GM23338 (cell line): Measurements from ENCODE around the gene SHISA9. TPM values are rescaled to one million over a fixed set of nuclear protein-coding genes. Genes with fewer than 3 reads are reported as not detected.

Source experiments
- ATAC-seq: fragments of 200-7000 bp; cut with Tn5 transposase; 3 replicates; pipeline ENCODE4 v1.9.1; 2020
- DNase-seq: peaks from one replicate; pipeline ENCODE4 v3.0.0-alpha.2; 2015; ENCODE audit warnings: low spot score
- H2AFZ ChIP-seq: fragments of 200-600 bp; sonication (generic); 2 replicates; pipeline ENCODE4 v1.8.0; 2016; ENCODE audit warnings: antibody characterized with exemption, mild to moderate bottlenecking, moderate library complexity
- H3F3A ChIP-seq: fragments of 200-600 bp; sonication (generic); replicated peaks from 2 replicates; pipeline ENCODE4 v1.8.0; 2017; ENCODE audit warnings: antibody characterized with exemption, mixed run types, low read depth
- H3K27ac ChIP-seq: fragments of 200-600 bp; sonication (generic); 2 replicates; pipeline ENCODE4 v1.6.1; 2016; ENCODE audit warnings: low read depth
- H3K27me3 ChIP-seq: fragments of 200-600 bp; sonication (generic); 2 replicates; pipeline ENCODE4 v1.8.0; 2016; ENCODE audit warnings: mild to moderate bottlenecking, mixed run types, moderate library complexity; ENCODE audit not compliant: insufficient read depth
- H3K36me3 ChIP-seq: fragments of 200-600 bp; sonication (generic); 2 replicates; pipeline ENCODE4 v1.8.0; 2016; ENCODE audit warnings: mild to moderate bottlenecking; ENCODE audit not compliant: insufficient read depth
- H3K4me1 ChIP-seq: fragments of 200-600 bp; sonication (generic); 2 replicates; pipeline ENCODE4 v1.8.0; 2016; ENCODE audit warnings: mild to moderate bottlenecking, moderate library complexity; ENCODE audit not compliant: insufficient read depth
- H3K4me2 ChIP-seq: fragments of 200-600 bp; sonication (generic); 2 replicates; pipeline ENCODE4 v1.7.1; 2017; ENCODE audit warnings: mixed run types
- H3K4me3 ChIP-seq: fragments of 200-600 bp; sonication (generic); 2 replicates; pipeline ENCODE4 v1.6.1; 2016; ENCODE audit warnings: mixed run types
- H3K79me2 ChIP-seq: fragments of 200-600 bp; sonication (generic); replicated peaks from 2 replicates; pipeline ENCODE4 v1.8.0; 2017; ENCODE audit warnings: mild to moderate bottlenecking; ENCODE audit not compliant: insufficient read depth
- H3K9me2 ChIP-seq: fragments of 200-600 bp; sonication (generic); 2 replicates; pipeline ENCODE4 v1.8.0; 2017; ENCODE audit not compliant: insufficient read depth
- H4K20me1 ChIP-seq: fragments of 200-600 bp; sonication (generic); replicated peaks from 2 replicates; pipeline ENCODE4 v1.8.0; 2017; ENCODE audit warnings: mild to moderate bottlenecking; ENCODE audit not compliant: insufficient read depth
- H3K27ac Mint-ChIP-seq: 2 replicates; pipeline ENCODE4 v1.8.0; 2020; ENCODE audit warnings: inconsistent platforms, mild to moderate bottlenecking, moderate library complexity, mixed read lengths
- H3K27me3 Mint-ChIP-seq: 3 replicates; pipeline ENCODE4 v1.8.0; 2022; ENCODE audit warnings: low read depth, mild to moderate bottlenecking, moderate library complexity, mixed read lengths, inconsistent platforms; ENCODE audit not compliant: insufficient read depth, poor library complexity
- H3K36me3 Mint-ChIP-seq: 3 replicates; pipeline ENCODE4 v1.8.0; 2021; ENCODE audit warnings: low read depth, mild to moderate bottlenecking, inconsistent platforms, moderate library complexity, mixed read lengths
- H3K4me1 Mint-ChIP-seq: 3 replicates; pipeline ENCODE4 v1.8.0; 2020; ENCODE audit warnings: mild to moderate bottlenecking, inconsistent platforms, mixed read lengths
- H3K4me3 Mint-ChIP-seq: 3 replicates; pipeline ENCODE4 v1.8.0; 2021; ENCODE audit warnings: moderate library complexity, mild to moderate bottlenecking, inconsistent platforms, mixed read lengths
- H3K9me3 Mint-ChIP-seq: 3 replicates; pipeline ENCODE4 v1.8.0; 2020; ENCODE audit warnings: moderate library complexity, mild to moderate bottlenecking, inconsistent platforms, mixed read lengths
- CREB1 ChIP-seq: fragments of 250-450 bp; sonication (Bioruptor Pico); IDR thresholded peaks from 2 replicates; pipeline ENCODE4 v1.5.0; 2020; ENCODE audit warnings: low read depth, mild to moderate bottlenecking, moderate library complexity
- EZH2 ChIP-seq: fragments of 200-600 bp; sonication (generic); IDR thresholded peaks from one replicate; pipeline ENCODE4 v1.8.0; 2017; ENCODE audit warnings: antibody characterized with exemption, mild to moderate bottlenecking, low read depth; ENCODE audit not compliant: unreplicated experiment
- EZH2phosphoT487 ChIP-seq: fragments of 200-600 bp; sonication (generic); IDR thresholded peaks from one replicate; pipeline ENCODE4 v1.8.1; 2018; ENCODE audit warnings: antibody characterized with exemption; ENCODE audit not compliant: unreplicated experiment
- JUNB ChIP-seq: IDR thresholded peaks from one replicate; pipeline ENCODE4 v1.6.1; 2016; ENCODE audit warnings: antibody characterized with exemption; ENCODE audit not compliant: unreplicated experiment
- NANOG ChIP-seq: IDR thresholded peaks from 2 replicates; pipeline ENCODE4 v1.6.1; 2016; ENCODE audit warnings: antibody characterized with exemption, borderline replicate concordance
- POLR2AphosphoS5 ChIP-seq: IDR thresholded peaks from 2 replicates; pipeline ENCODE4 v1.6.1; 2016; ENCODE audit warnings: antibody characterized with exemption, low read depth
- STAT1 ChIP-seq: IDR thresholded peaks from one replicate; pipeline ENCODE4 v1.6.1; 2016; ENCODE audit warnings: antibody characterized with exemption; ENCODE audit not compliant: unreplicated experiment
- ZNF114 ChIP-seq: fragments of 250-450 bp; sonication (Bioruptor Pico); IDR thresholded peaks from 2 replicates; pipeline ENCODE4 v1.5.0; 2020; ENCODE audit warnings: mild to moderate bottlenecking, moderate library complexity
- ZNF331 ChIP-seq: fragments of 250-450 bp; sonication (Bioruptor Pico); IDR thresholded peaks from 2 replicates; pipeline ENCODE4 v1.5.0; 2020; ENCODE audit warnings: low read depth, mild to moderate bottlenecking, moderate library complexity
- polyA plus RNA-seq: library from polyadenylated mRNA; unstranded; fragments of >200 nt; fragmentation: Nextera tagmentation; extraction: Ambion mirVana; gene quantifications from 2 replicates; pipeline ENCODE4 v1.2.1, GENCODE V29; 2016
- total RNA-seq: library from RNA; depleted of rRNA; stranded (reverse); fragments of >200 nt; shearing (Covaris generic); gene quantifications from 2 replicates; pipeline ENCODE4 v1.2.3, GENCODE V29; 2014
- TF ChIP-seq, protein P1 (sequence below): fragments of 250-450 bp; sonication (Bioruptor Pico); IDR thresholded peaks from 2 replicates; pipeline ENCODE4 v1.5.0; 2020; ENCODE audit warnings: mild to moderate bottlenecking, moderate library complexity
- TF ChIP-seq, protein P2 (sequence below): IDR thresholded peaks from one replicate; pipeline ENCODE4 v1.6.1; 2018; ENCODE audit warnings: antibody characterized with exemption; ENCODE audit not compliant: unreplicated experiment
- TF ChIP-seq, protein P3 (sequence below): IDR thresholded peaks from 2 replicates; pipeline ENCODE4 v1.6.1; 2016; ENCODE audit warnings: antibody characterized with exemption
- TF ChIP-seq, protein P4 (sequence below), 2 experiments: fragments of 200-600 bp in 1 of 2; sonication (generic) in 1 of 2; conservative IDR thresholded peaks; 2 replicates each; pipeline versions ENCODE4 v1.5.1 to v1.6.1; 2016 to 2017; ENCODE audit warnings: antibody characterized with exemption in 2 of 2, low read depth in 2 of 2, mild to moderate bottlenecking in 2 of 2, moderate library complexity in 1 of 2

The SHISA9 gene
- total and polyA plus RNA-seq, 2 experiments from 2014 or later, result 10.4 to 45.6 TPM

DNA sequence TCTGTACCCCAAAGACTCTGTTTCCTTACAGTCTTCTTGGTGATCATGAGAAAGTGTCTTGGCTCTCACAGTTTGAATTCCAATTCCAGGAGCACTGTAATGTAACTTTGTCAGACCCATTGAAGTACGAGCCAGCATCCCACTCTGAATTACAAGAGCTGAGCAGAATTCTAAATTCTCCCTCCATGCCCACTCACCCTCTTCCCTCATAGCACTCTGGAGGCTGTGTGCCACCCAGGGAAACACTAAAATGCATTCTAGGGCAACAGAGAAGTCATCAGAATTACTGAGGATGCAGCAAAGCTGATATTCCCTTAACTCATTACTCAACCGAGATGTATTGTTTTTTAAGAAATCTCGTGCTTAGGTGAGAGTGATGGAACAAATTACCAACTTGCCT is 154.1 kb downstream of the SHISA9 start:
- peaks cover 20% of the 10 kb centered on the region for H3K4me1 Mint-ChIP-seq
- no peaks in the 10 kb centered on the region for H3K9me2 ChIP-seq
- no peaks in the 10 kb centered on the region for H3K36me3 ChIP-seq
- peaks cover 7% of the 10 kb centered on the region; the same call in 2 of the 3 replicates for H3K9me3 Mint-ChIP-seq
- no peak overlapping the region; the same call in 1 of the 2 replicates for H3K27ac Mint-ChIP-seq
- H3K4me1 ChIP-seq, result peaks cover 15% of the 10 kb centered on the region
- H2AFZ ChIP-seq, result no peak overlapping the region
- H3K27me3 ChIP-seq, result no peaks in the 10 kb centered on the region
- DNase-seq (no peak), ATAC-seq (no peak)
- H3F3A ChIP-seq, result no peaks in the 10 kb centered on the region
- H3K4me3 ChIP-seq, result no peak overlapping the region
- H4K20me1 ChIP-seq, result peaks cover 10% of the 10 kb centered on the region
- peaks cover 41% of the 10 kb centered on the region for H3K79me2 ChIP-seq
- peak overlapping the region; percentile 31; the same call in 1 of the 2 replicates for H3K4me2 ChIP-seq
- H3K27ac ChIP-seq, result 0 out of 2 replicates have a peak overlapping the region, but pooled peaks have one; percentile 6
- TF ChIP-seq CREB1 (CRISPR knock-in tag) (no peak), STAT1 (no peak), POLR2AphosphoS5 (no peak), EZH2 (no peak), JUNB (no peak), NANOG (no peak), EZH2phosphoT487 (no peak), ZNF331 (CRISPR knock-in tag) (no peak), ZNF114 (CRISPR knock-in tag) (no peak)
- TF ChIP-seq, protein P1, sequence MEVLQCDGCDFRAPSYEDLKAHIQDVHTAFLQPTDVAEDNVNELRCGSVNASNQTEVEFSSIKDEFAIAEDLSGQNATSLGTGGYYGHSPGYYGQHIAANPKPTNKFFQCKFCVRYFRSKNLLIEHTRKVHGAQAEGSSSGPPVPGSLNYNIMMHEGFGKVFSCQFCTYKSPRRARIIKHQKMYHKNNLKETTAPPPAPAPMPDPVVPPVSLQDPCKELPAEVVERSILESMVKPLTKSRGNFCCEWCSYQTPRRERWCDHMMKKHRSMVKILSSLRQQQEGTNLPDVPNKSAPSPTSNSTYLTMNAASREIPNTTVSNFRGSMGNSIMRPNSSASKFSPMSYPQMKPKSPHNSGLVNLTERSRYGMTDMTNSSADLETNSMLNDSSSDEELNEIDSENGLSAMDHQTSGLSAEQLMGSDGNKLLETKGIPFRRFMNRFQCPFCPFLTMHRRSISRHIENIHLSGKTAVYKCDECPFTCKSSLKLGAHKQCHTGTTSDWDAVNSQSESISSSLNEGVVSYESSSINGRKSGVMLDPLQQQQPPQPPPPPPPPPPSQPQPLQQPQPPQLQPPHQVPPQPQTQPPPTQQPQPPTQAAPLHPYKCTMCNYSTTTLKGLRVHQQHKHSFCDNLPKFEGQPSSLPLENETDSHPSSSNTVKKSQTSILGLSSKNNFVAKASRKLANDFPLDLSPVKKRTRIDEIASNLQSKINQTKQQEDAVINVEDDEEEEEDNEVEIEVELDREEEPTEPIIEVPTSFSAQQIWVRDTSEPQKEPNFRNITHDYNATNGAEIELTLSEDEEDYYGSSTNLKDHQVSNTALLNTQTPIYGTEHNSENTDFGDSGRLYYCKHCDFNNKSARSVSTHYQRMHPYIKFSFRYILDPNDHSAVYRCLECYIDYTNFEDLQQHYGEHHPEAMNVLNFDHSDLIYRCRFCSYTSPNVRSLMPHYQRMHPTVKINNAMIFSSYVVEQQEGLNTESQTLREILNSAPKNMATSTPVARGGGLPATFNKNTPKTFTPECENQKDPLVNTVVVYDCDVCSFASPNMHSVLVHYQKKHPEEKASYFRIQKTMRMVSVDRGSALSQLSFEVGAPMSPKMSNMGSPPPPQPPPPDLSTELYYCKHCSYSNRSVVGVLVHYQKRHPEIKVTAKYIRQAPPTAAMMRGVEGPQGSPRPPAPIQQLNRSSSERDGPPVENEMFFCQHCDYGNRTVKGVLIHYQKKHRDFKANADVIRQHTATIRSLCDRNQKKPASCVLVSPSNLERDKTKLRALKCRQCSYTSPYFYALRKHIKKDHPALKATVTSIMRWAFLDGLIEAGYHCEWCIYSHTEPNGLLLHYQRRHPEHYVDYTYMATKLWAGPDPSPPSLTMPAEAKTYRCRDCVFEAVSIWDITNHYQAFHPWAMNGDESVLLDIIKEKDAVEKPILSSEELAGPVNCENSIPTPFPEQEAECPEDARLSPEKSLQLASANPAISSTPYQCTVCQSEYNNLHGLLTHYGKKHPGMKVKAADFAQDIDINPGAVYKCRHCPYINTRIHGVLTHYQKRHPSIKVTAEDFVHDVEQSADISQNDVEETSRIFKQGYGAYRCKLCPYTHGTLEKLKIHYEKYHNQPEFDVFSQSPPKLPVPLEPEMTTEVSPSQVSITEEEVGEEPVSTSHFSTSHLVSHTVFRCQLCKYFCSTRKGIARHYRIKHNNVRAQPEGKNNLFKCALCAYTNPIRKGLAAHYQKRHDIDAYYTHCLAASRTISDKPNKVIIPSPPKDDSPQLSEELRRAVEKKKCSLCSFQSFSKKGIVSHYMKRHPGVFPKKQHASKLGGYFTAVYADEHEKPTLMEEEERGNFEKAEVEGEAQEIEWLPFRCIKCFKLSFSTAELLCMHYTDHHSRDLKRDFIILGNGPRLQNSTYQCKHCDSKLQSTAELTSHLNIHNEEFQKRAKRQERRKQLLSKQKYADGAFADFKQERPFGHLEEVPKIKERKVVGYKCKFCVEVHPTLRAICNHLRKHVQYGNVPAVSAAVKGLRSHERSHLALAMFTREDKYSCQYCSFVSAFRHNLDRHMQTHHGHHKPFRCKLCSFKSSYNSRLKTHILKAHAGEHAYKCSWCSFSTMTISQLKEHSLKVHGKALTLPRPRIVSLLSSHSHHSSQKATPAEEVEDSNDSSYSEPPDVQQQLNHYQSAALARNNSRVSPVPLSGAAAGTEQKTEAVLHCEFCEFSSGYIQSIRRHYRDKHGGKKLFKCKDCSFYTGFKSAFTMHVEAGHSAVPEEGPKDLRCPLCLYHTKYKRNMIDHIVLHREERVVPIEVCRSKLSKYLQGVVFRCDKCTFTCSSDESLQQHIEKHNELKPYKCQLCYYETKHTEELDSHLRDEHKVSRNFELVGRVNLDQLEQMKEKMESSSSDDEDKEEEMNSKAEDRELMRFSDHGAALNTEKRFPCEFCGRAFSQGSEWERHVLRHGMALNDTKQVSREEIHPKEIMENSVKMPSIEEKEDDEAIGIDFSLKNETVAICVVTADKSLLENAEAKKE (CRISPR knock-in tag), result no peak
- TF ChIP-seq, protein P2, sequence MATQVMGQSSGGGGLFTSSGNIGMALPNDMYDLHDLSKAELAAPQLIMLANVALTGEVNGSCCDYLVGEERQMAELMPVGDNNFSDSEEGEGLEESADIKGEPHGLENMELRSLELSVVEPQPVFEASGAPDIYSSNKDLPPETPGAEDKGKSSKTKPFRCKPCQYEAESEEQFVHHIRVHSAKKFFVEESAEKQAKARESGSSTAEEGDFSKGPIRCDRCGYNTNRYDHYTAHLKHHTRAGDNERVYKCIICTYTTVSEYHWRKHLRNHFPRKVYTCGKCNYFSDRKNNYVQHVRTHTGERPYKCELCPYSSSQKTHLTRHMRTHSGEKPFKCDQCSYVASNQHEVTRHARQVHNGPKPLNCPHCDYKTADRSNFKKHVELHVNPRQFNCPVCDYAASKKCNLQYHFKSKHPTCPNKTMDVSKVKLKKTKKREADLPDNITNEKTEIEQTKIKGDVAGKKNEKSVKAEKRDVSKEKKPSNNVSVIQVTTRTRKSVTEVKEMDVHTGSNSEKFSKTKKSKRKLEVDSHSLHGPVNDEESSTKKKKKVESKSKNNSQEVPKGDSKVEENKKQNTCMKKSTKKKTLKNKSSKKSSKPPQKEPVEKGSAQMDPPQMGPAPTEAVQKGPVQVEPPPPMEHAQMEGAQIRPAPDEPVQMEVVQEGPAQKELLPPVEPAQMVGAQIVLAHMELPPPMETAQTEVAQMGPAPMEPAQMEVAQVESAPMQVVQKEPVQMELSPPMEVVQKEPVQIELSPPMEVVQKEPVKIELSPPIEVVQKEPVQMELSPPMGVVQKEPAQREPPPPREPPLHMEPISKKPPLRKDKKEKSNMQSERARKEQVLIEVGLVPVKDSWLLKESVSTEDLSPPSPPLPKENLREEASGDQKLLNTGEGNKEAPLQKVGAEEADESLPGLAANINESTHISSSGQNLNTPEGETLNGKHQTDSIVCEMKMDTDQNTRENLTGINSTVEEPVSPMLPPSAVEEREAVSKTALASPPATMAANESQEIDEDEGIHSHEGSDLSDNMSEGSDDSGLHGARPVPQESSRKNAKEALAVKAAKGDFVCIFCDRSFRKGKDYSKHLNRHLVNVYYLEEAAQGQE, result no peak
- TF ChIP-seq, protein P3, sequence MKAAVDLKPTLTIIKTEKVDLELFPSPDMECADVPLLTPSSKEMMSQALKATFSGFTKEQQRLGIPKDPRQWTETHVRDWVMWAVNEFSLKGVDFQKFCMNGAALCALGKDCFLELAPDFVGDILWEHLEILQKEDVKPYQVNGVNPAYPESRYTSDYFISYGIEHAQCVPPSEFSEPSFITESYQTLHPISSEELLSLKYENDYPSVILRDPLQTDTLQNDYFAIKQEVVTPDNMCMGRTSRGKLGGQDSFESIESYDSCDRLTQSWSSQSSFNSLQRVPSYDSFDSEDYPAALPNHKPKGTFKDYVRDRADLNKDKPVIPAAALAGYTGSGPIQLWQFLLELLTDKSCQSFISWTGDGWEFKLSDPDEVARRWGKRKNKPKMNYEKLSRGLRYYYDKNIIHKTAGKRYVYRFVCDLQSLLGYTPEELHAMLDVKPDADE, result no peak
- TF ChIP-seq, protein P4, sequence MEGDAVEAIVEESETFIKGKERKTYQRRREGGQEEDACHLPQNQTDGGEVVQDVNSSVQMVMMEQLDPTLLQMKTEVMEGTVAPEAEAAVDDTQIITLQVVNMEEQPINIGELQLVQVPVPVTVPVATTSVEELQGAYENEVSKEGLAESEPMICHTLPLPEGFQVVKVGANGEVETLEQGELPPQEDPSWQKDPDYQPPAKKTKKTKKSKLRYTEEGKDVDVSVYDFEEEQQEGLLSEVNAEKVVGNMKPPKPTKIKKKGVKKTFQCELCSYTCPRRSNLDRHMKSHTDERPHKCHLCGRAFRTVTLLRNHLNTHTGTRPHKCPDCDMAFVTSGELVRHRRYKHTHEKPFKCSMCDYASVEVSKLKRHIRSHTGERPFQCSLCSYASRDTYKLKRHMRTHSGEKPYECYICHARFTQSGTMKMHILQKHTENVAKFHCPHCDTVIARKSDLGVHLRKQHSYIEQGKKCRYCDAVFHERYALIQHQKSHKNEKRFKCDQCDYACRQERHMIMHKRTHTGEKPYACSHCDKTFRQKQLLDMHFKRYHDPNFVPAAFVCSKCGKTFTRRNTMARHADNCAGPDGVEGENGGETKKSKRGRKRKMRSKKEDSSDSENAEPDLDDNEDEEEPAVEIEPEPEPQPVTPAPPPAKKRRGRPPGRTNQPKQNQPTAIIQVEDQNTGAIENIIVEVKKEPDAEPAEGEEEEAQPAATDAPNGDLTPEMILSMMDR (conservative IDR thresholded peaks at IDR 0.05; ENCODE audit: low read depth in 2 of 2), result no peak
- H3K4me3 Mint-ChIP-seq, result no peak overlapping the region
- H3K36me3 Mint-ChIP-seq, result peaks cover 13% of the 10 kb centered on the region; the same call in 2 of the 3 replicates
- no peaks in the 10 kb centered on the region for H3K27me3 Mint-ChIP-seq
